Measurements from ENCODE around the gene EML6. TPM values are rescaled to one million over a fixed set of nuclear protein-coding genes. Genes with fewer than 3 reads are reported as not detected.

EML6 gene
- total and polyA plus RNA-seq, 4 donors, result 0.95 to 2.7 (median 2.6) TPM; not detected in 1

DNA sequence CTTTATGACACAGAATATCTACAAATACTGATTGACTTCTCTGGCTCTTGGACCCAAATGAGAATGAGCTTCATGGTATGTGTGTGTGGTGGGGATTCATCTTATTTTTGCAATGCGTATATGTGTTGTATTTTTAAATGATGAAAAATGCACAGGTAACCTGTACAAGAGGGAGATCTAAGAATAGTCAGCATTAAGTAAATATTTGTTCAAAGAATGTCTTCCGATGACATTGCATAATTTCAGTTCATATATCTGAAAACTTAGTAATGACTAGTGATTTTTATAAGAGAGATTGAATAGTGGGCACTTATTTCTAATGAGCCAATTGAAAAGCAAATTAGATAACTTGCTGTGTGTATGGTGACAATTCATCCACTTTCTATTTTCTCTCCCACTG, 66.4 kb downstream of the EML6 start:
- no peak overlapping the region for H3K27ac ChIP-seq (ENCODE audit: low read depth in 1 of 2, low read length in 2 of 2)
- no peaks in the 10 kb centered on the region for H3K4me1 ChIP-seq (ENCODE audit: control insufficient read depth in 1 of 2, insufficient read depth in 2 of 2, low read length in 2 of 2)
- ATAC-seq (ENCODE audit: low FRiP score), result no peak
- no peaks in the 10 kb centered on the region for H3K36me3 ChIP-seq (ENCODE audit: control insufficient read depth in 1 of 2, insufficient read depth in 2 of 2, low read length in 1 of 2)
- H3K9me3 ChIP-seq (ENCODE audit: control insufficient read depth, low read length), result peaks cover 1% of the 10 kb centered on the region
- H3K27me3 ChIP-seq (ENCODE audit: control insufficient read depth in 1 of 2, insufficient read depth in 2 of 2, low read length in 1 of 2), result no peaks in the 10 kb centered on the region
- H3K4me3 ChIP-seq (ENCODE audit: low read length in 2 of 2), result no peak overlapping the region
- no peak for DNase-seq
- intact Hi-C loops (cut with DNase I), result no loop called here
- WGBS, 2 donors, result 91 to 92% methylated on average over 2 of the region's 2 CpGs

- intact Hi-C loops (cut with DNase I), result no loop called here
- Histone ChIP-seq H3K36me3 (ENCODE audit: control insufficient read depth in 1 of 2, insufficient read depth in 2 of 2, low read length in 1 of 2) (no peaks in the 10 kb centered on the region), H3K4me3 (ENCODE audit: low read length in 2 of 2) (no peak overlapping the region), H3K4me1 (ENCODE audit: control insufficient read depth in 1 of 2, insufficient read depth in 2 of 2, low read length in 2 of 2) (no peaks in the 10 kb centered on the region), H3K27ac (ENCODE audit: low read depth in 1 of 2, low read length in 2 of 2) (no peak overlapping the region), H3K9me3 (ENCODE audit: control insufficient read depth, low read length) (peaks cover 1% of the 10 kb centered on the region), H3K27me3 (ENCODE audit: control insufficient read depth in 1 of 2, insufficient read depth in 2 of 2, low read length in 1 of 2) (no peaks in the 10 kb centered on the region)
- ATAC-seq (ENCODE audit: low FRiP score) (no peak), DNase-seq (no peak)
- WGBS, 2 donors, result 50 to 51% methylated on average over 3 of the region's 3 CpGs
Measured at GRCh38 chr2:54791831-54792230, 68.4 kb downstream of the EML6 start.

DNA sequence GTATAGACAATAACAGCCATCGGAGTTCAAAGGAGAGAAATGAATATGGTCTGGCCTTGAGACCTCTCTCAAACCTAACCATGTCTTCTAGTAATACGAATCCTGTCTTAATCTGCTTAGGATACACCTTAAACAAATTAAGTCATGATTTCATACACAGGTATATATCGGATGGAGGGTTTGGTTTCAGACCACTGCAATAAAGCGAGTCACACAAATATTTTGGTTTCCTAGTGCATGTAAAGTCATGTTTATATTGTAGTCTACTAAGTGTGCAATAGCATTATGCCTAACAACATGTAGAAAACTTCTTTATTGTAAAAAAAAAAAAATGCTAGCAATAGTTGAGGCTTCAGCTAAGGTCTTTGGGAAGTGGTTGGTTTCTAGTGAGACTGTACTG, 73.8 kb downstream of the EML6 start:
- 93 to 95% methylated on average over 4 of the region's 4 CpGs for WGBS, 2 donors
- DNase-seq, result no peak
- no peak overlapping the region for H3K27ac ChIP-seq (ENCODE audit: low read depth in 1 of 2, low read length in 2 of 2)
- H3K27me3 ChIP-seq (ENCODE audit: control insufficient read depth in 1 of 2, insufficient read depth in 2 of 2, low read length in 1 of 2), result no peaks in the 10 kb centered on the region
- H3K36me3 ChIP-seq (ENCODE audit: control insufficient read depth in 1 of 2, insufficient read depth in 2 of 2, low read length in 1 of 2), result no peaks in the 10 kb centered on the region
- H3K4me1 ChIP-seq (ENCODE audit: control insufficient read depth in 1 of 2, insufficient read depth in 2 of 2, low read length in 2 of 2), result no peaks in the 10 kb centered on the region
- peaks cover 1% of the 10 kb centered on the region for H3K9me3 ChIP-seq (ENCODE audit: control insufficient read depth, low read length)
- intact Hi-C loops (cut with DNase I), result no loop called here
- no peak for ATAC-seq (ENCODE audit: low FRiP score)
- no peak overlapping the region for H3K4me3 ChIP-seq (ENCODE audit: low read length in 2 of 2)

DNA sequence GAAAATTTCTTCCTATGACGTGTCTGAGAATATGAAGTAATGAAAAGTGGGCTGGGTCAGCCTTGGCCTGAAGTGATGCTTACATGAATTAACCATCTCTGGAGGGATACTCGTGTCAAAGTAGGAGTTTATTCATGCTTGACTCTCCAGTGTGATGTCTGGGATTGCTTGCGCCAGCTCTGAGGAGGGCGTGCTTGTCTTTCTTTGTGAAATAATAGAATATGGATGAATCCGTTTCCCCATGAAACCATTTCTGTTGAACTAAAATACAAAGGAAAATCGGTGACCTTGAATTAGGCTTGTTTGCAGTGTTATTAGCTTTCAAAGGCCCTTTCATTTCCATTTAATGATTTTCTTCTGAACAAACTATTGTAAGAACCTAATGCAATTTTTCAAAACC, 77.9 kb downstream of the EML6 start:
- Histone ChIP-seq H3K27ac (ENCODE audit: low read depth in 1 of 2, low read length in 2 of 2) (no peak overlapping the region), H3K4me1 (ENCODE audit: control insufficient read depth in 1 of 2, insufficient read depth in 2 of 2, low read length in 2 of 2) (no peaks in the 10 kb centered on the region), H3K4me3 (ENCODE audit: low read length in 2 of 2) (no peak overlapping the region), H3K9me3 (ENCODE audit: control insufficient read depth, low read length) (no peaks in the 10 kb centered on the region), H3K36me3 (ENCODE audit: control insufficient read depth in 1 of 2, insufficient read depth in 2 of 2, low read length in 1 of 2) (no peaks in the 10 kb centered on the region), H3K27me3 (ENCODE audit: control insufficient read depth in 1 of 2, insufficient read depth in 2 of 2, low read length in 1 of 2) (no peaks in the 10 kb centered on the region)
- WGBS, 2 donors, result 90 to 91% methylated on average over 6 of the region's 6 CpGs
- intact Hi-C loops (cut with DNase I), result no loop called here
- ATAC-seq (ENCODE audit: low FRiP score) (no peak), DNase-seq (no peak)

DNA sequence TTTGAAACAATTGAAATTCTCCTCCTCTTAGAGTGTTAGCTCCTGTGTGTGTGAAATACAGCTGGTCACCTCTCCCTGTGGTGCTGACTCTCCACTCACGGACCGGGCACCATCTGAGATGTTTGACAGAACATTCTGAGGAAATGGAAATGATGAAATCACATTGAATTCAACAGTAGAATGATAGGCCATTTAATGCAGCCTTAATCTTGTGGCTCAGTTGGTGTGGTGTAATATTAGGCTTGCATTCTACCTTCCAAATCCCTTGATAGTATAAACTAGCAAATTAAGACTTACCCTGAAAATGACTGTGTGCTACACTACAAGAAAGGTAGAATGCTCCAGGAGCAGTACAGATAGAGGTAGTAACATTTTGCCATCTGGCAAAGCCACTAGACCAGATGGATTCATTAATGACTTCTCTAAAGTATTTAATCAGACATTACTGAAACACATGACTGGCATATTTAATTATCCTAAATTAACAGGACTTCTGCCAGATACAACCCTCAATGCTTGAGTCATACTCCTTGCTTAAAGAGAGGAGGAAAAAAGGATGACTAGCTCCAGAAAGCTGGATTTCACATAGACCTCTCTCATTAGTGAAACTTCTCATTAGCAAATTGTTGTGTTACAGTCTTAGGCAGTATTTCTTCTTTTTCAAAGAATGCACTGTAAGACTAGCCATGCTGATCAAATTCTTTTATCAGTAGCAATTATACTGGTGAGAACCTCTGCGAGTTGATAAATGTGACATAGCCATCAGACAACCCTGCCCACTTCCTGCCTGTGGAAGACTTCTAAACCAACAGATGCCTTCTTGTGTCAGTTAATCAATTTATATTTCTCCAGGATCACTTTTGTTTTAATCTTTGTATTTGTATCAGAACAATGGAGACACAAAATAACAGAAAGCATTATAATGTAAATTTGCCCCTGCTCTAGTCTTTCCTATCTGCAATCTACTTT, 80.6 kb downstream of the EML6 start:
- Histone ChIP-seq H3K27ac (ENCODE audit: low read depth in 1 of 2, low read length in 2 of 2) (no peak overlapping the region), H3K4me1 (ENCODE audit: control insufficient read depth in 1 of 2, insufficient read depth in 2 of 2, low read length in 2 of 2) (no peaks in the 10 kb centered on the region), H3K4me3 (ENCODE audit: low read length in 2 of 2) (no peak overlapping the region), H3K27me3 (ENCODE audit: control insufficient read depth in 1 of 2, insufficient read depth in 2 of 2, low read length in 1 of 2) (no peaks in the 10 kb centered on the region), H3K36me3 (ENCODE audit: control insufficient read depth in 1 of 2, insufficient read depth in 2 of 2, low read length in 1 of 2) (no peaks in the 10 kb centered on the region), H3K9me3 (ENCODE audit: control insufficient read depth, low read length) (no peaks in the 10 kb centered on the region)
- intact Hi-C loops (cut with DNase I), result no loop called here
- no peak for ATAC-seq (ENCODE audit: low FRiP score)
- DNase-seq, result no peak
- WGBS, 2 donors, result 65 to 76% methylated on average over 3 of the region's 3 CpGs

DNA sequence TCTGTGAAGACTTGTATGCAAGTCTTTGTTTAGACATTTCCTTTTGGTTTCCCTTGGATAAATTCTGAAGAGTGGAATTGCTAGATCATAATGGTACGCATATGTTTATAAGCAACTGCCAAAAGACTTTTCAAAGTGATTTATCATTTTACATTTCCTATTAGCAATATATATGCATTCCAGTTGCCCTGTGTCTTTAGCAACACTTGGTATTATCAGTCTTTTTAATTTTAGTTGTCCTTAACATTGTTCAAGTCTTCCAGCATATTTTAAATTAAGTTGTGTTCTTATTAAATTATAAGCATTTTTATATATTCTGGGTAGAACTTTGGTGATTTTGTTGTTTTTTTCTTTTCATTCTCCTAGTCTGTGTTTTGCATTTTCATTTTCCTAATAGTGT, 81.8 kb downstream of the EML6 start:
- whole genome bisulfite sequencing, 2 donors, result 91 to 99% methylated on average over 1 of the region's 1 CpG
- ATAC-seq (ENCODE audit: low FRiP score), result no peak
- intact Hi-C loops (cut with DNase I), result no loop called here

GRCh38 chr2:54806975-54807374, 83.5 kb downstream of the EML6 start:
- Histone ChIP-seq H3K27me3 (ENCODE audit: control insufficient read depth in 1 of 2, insufficient read depth in 2 of 2, low read length in 1 of 2) (no peaks in the 10 kb centered on the region), H3K4me1 (ENCODE audit: control insufficient read depth in 1 of 2, insufficient read depth in 2 of 2, low read length in 2 of 2) (no peaks in the 10 kb centered on the region), H3K27ac (ENCODE audit: low read depth in 1 of 2, low read length in 2 of 2) (no peak overlapping the region), H3K4me3 (ENCODE audit: low read length in 2 of 2) (no peak overlapping the region), H3K36me3 (ENCODE audit: control insufficient read depth in 1 of 2, insufficient read depth in 2 of 2, low read length in 1 of 2) (no peaks in the 10 kb centered on the region), H3K9me3 (ENCODE audit: control insufficient read depth, low read length) (no peaks in the 10 kb centered on the region)
- WGBS, 2 donors, result 86 to 87% methylated on average over 2 of the region's 2 CpGs
- intact Hi-C loops (cut with DNase I), result no loop called here
- DNase-seq, result no peak
- no peak for ATAC-seq (ENCODE audit: low FRiP score)

More for the DNA sequence above, 81.8 kb downstream of the EML6 start:
- Histone ChIP-seq H3K4me1 (ENCODE audit: control insufficient read depth in 1 of 2, insufficient read depth in 2 of 2, low read length in 2 of 2) (no peaks in the 10 kb centered on the region), H3K4me3 (ENCODE audit: low read length in 2 of 2) (no peak overlapping the region), H3K9me3 (ENCODE audit: control insufficient read depth, low read length) (no peaks in the 10 kb centered on the region), H3K27me3 (ENCODE audit: control insufficient read depth in 1 of 2, insufficient read depth in 2 of 2, low read length in 1 of 2) (no peaks in the 10 kb centered on the region), H3K27ac (ENCODE audit: low read depth in 1 of 2, low read length in 2 of 2) (no peak overlapping the region), H3K36me3 (ENCODE audit: control insufficient read depth in 1 of 2, insufficient read depth in 2 of 2, low read length in 1 of 2) (no peaks in the 10 kb centered on the region)
- no peak for DNase-seq

DNA sequence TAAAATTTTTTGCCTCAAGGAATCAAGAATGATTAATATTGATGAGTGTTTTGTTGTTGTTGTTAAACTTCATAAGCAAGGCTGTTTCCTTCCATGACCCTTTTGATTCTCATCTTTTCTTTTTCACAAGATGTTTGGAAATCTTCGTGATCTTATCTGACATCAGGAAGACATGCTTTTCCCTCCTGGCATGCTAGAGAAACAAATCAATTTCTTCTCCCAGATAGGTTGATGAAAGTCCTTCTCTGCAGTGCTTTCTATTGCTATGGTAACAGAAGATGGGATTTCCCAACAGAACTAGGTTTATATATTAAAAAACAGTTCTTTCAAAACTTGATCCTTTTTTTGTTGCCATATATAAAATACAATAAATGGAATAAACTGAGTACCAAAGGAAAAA, 85.2 kb downstream of the EML6 start:
- intact Hi-C loops (cut with DNase I), result no loop called here
- no peak overlapping the region for H3K27ac ChIP-seq (ENCODE audit: low read depth in 1 of 2, low read length in 2 of 2)
- no peaks in the 10 kb centered on the region for H3K4me1 ChIP-seq (ENCODE audit: control insufficient read depth in 1 of 2, insufficient read depth in 2 of 2, low read length in 2 of 2)
- H3K36me3 ChIP-seq (ENCODE audit: control insufficient read depth in 1 of 2, insufficient read depth in 2 of 2, low read length in 1 of 2), result no peaks in the 10 kb centered on the region
- H3K4me3 ChIP-seq (ENCODE audit: low read length in 2 of 2), result no peak overlapping the region
- 47 to 72% methylated on average over 1 of the region's 1 CpG for WGBS, 2 donors
- no peaks in the 10 kb centered on the region for H3K9me3 ChIP-seq (ENCODE audit: control insufficient read depth, low read length)
- DNase-seq (no peak), ATAC-seq (ENCODE audit: low FRiP score) (no peak)
- no peaks in the 10 kb centered on the region for H3K27me3 ChIP-seq (ENCODE audit: control insufficient read depth in 1 of 2, insufficient read depth in 2 of 2, low read length in 1 of 2)

GRCh38 chr2:54809819-54810218, 86.4 kb downstream of the EML6 start:
- intact Hi-C loops (cut with DNase I), result no loop called here
- Histone ChIP-seq H3K9me3 (ENCODE audit: control insufficient read depth, low read length) (no peaks in the 10 kb centered on the region), H3K27me3 (ENCODE audit: control insufficient read depth in 1 of 2, insufficient read depth in 2 of 2, low read length in 1 of 2) (no peaks in the 10 kb centered on the region), H3K4me3 (ENCODE audit: low read length in 2 of 2) (no peak overlapping the region), H3K4me1 (ENCODE audit: control insufficient read depth in 1 of 2, insufficient read depth in 2 of 2, low read length in 2 of 2) (no peaks in the 10 kb centered on the region), H3K36me3 (ENCODE audit: control insufficient read depth in 1 of 2, insufficient read depth in 2 of 2, low read length in 1 of 2) (no peaks in the 10 kb centered on the region), H3K27ac (ENCODE audit: low read depth in 1 of 2, low read length in 2 of 2) (no peak overlapping the region)
- DNase-seq, result no peak
- ATAC-seq (ENCODE audit: low FRiP score), result no peak

Measured in aorta (tissue), 5 donors.